ENCODE measurements around the gene ALOXE3. TPM values are rescaled to one million over a fixed set of nuclear protein-coding genes. Genes with fewer than 3 reads are reported as not detected.

Gene ALOXE3
- total RNA-seq, 1 experiment from 2014 or later = 0.13 TPM

DNA sequence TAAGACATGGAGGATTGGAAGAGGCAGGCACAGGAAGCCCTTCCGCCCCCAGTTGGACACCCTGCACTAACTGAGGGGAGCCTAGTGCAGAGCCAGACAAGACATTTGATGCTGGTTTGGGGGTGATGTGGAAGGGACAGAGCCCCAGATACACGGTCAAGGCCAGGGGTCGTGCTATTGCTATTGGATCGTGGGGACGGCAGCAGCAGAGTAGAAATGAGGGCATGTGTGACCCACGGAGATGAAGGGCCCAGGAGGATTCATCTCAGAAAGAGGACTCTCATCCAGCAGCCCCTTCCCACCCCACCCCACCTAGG is 46.5 kb upstream of the ALOXE3 start:
- H3K9me3 ChIP-seq (ENCODE audit: control insufficient read depth, low read depth, low read length) = no peaks in the 10 kb centered on the region
- no peak overlapping the region for H2BK120ac ChIP-seq (ENCODE audit: low read depth, low read length, poor library complexity, severe bottlenecking)
- WGBS (ENCODE audit: extremely low coverage, insufficient read length, low lambda C conversion rate) = no CpG with 5 or more reads among the region's 6 CpGs
- H2AFZ ChIP-seq (ENCODE audit: low read length) = no peak overlapping the region
- no peak overlapping the region for H3K56ac ChIP-seq (ENCODE audit: insufficient read length, low read depth, low read length)
- Mint-ChIP-seq H3K4me1 (peaks cover 38 to 42% of the 10 kb centered on the region in 2 experiments), H3K9me3 (no peaks in the 10 kb centered on the region), H3K27ac (peak overlapping the region in 2 of 3 experiments; percentile 66 to 80; a peak in 3 of 7 replicates), H3K4me3 (peak overlapping the region in 1 of 2 experiments; percentile 68; a peak in 2 of 5 replicates), H3K36me3 (ENCODE audit: insufficient read depth in 1 of 3, low read depth in 3 of 3) (peaks cover 10 to 20% (median 20%) of the 10 kb centered on the region in 3 experiments; a peak in 6 of 7 replicates), H3K27me3 (ENCODE audit: low read depth) (no peaks in the 10 kb centered on the region)
- no peak overlapping the region for H3K9ac ChIP-seq (ENCODE audit: extremely low read depth, insufficient read length, low read length)
- H3K23ac ChIP-seq (ENCODE audit: insufficient read length, low read depth, low read length) = no peak overlapping the region
- TF ChIP-seq, protein P1, sequence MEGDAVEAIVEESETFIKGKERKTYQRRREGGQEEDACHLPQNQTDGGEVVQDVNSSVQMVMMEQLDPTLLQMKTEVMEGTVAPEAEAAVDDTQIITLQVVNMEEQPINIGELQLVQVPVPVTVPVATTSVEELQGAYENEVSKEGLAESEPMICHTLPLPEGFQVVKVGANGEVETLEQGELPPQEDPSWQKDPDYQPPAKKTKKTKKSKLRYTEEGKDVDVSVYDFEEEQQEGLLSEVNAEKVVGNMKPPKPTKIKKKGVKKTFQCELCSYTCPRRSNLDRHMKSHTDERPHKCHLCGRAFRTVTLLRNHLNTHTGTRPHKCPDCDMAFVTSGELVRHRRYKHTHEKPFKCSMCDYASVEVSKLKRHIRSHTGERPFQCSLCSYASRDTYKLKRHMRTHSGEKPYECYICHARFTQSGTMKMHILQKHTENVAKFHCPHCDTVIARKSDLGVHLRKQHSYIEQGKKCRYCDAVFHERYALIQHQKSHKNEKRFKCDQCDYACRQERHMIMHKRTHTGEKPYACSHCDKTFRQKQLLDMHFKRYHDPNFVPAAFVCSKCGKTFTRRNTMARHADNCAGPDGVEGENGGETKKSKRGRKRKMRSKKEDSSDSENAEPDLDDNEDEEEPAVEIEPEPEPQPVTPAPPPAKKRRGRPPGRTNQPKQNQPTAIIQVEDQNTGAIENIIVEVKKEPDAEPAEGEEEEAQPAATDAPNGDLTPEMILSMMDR (conservative IDR thresholded peaks at IDR 0.05) = no peak
- H3K4me1 ChIP-seq (ENCODE audit: insufficient read depth, low read length) = peaks cover 3% of the 10 kb centered on the region; the same call in 1 of the 2 replicates
- no peak overlapping the region for H3K4ac ChIP-seq (ENCODE audit: low read depth, low read length)
- H4K20me1 ChIP-seq (ENCODE audit: control insufficient read depth, insufficient read depth, insufficient read length) = no peaks in the 10 kb centered on the region
- no peak overlapping the region for H3K18ac ChIP-seq (ENCODE audit: insufficient read length, low read depth, low read length)
- H3T11ph ChIP-seq (ENCODE audit: low read length) = no peak overlapping the region
- H3K23me2 ChIP-seq (ENCODE audit: insufficient read length, low read depth, low read length, poor library complexity, severe bottlenecking) = peaks cover 13% of the 10 kb centered on the region
- no peak overlapping the region for H3K27ac ChIP-seq (ENCODE audit: insufficient read length, low read depth, low read length)
- no peaks in the 10 kb centered on the region for H3K79me2 ChIP-seq (ENCODE audit: insufficient read depth, low read length)
- H2AK5ac ChIP-seq (ENCODE audit: insufficient read length, low read length) = no peak overlapping the region
- H2BK12ac ChIP-seq (ENCODE audit: insufficient read length, low read depth, low read length) = no peak overlapping the region
- no peak overlapping the region for H4K5ac ChIP-seq (ENCODE audit: insufficient read length, low read depth, low read length)
- H3K79me1 ChIP-seq (ENCODE audit: insufficient read depth, low read depth, low read length, poor library complexity, severe bottlenecking) = no peaks in the 10 kb centered on the region
- no peak for DNase-seq
- H2BK5ac ChIP-seq (ENCODE audit: insufficient read length, low read length) = no peak overlapping the region
- H4K8ac ChIP-seq (replicated peaks; ENCODE audit: insufficient read length, low read depth, low read length) = no peak overlapping the region
- H3K27me3 ChIP-seq (ENCODE audit: insufficient read depth, low read length) = no peaks in the 10 kb centered on the region
- peak overlapping the region; percentile 9 for H3K4me2 ChIP-seq (ENCODE audit: insufficient read depth, insufficient read length, low read length)
- H3K14ac ChIP-seq (ENCODE audit: insufficient read depth, low read length) = no peak overlapping the region
- H2BK20ac ChIP-seq (ENCODE audit: low read depth, low read length, poor library complexity, severe bottlenecking) = no peak overlapping the region
- no peak overlapping the region for H4K91ac ChIP-seq (ENCODE audit: insufficient read length, low read depth, low read length)
- H2BK15ac ChIP-seq (ENCODE audit: low read depth, low read length) = no peak overlapping the region

Data from H9 (cell line).